A549 (cell line): Measurements from ENCODE around the gene RAD51B. TPM values are rescaled to one million over a fixed set of nuclear protein-coding genes. Genes with fewer than 3 reads are reported as not detected.

Source experiments
- ATAC-seq, 2 experiments: fragments of 200-7000 bp in 1 of 2; fragments of >200 bp in 1 of 2; cut with Nextera tagmentation in 1 of 2; cut with Tn5 transposase in 1 of 2; 3 replicates each; pipeline versions ENCODE4 v1.8.0 to v1.9.1; 2018 to 2020; ENCODE audit warnings: mild to moderate bottlenecking in 1 of 2, moderate library complexity in 1 of 2
- CTCF ChIA-PET: fragments of 300-600 bp; sonication (Branson Sonifier 250); formaldehyde crosslinking; extraction: SDS; loops from one replicate; lab custom pipeline; 2021; ENCODE audit warnings: antibody characterized with exemption, inconsistent platforms; lab: Yijun Ruan, JAX
- POLR2A ChIA-PET: fragments of 350-600 bp; formaldehyde crosslinking; extraction: SDS; loops from one replicate; lab custom pipeline; 2021; ENCODE audit warnings: antibody characterized with exemption, inconsistent platforms; lab: Yijun Ruan, JAX
- DNase-seq, 2 experiments: peaks; one replicate each; pipeline versions ENCODE4 v3.0.0 to v3.0.0-alpha.2; 2011 to 2016; ENCODE audit warnings: low read depth in 1 of 2, low spot score in 1 of 2
- FAIRE-seq: peaks from 2 replicates; lab custom pipeline; 2011; peaks lifted over from hg19 to GRCh38; lab: Jason Lieb, UNC
- H3K27ac ChIP-seq, 2 experiments: fragments of >200 bp; sonication (Bioruptor Twin); formaldehyde crosslinking; 3 replicates each; pipeline ENCODE4 v1.5.1; 2016 to 2017
- H3K4me1 ChIP-seq: fragments of >200 bp; sonication (Bioruptor Twin); formaldehyde crosslinking; 3 replicates; pipeline ENCODE4 v1.6.1; 2016
- H3K4me2 ChIP-seq: fragments of >200 bp; sonication (Bioruptor Twin); formaldehyde crosslinking; 3 replicates; pipeline ENCODE4 v1.6.1; 2016
- H3K4me3 ChIP-seq: fragments of >200 bp; sonication (Bioruptor Twin); formaldehyde crosslinking; 3 replicates; pipeline ENCODE4 v1.5.1; 2016
- H3K9me3 ChIP-seq: fragments of >200 bp; sonication (Bioruptor Twin); formaldehyde crosslinking; 3 replicates; pipeline ENCODE4 v1.6.1; 2016
- ATOH8 ChIP-seq: fragments of 250-450 bp; sonication (Bioruptor Pico); IDR thresholded peaks from 2 replicates; pipeline ENCODE4 v1.5.0; 2020; ENCODE audit warnings: low read depth, mild to moderate bottlenecking, moderate library complexity
- BHLHE40 ChIP-seq: IDR thresholded peaks from 2 replicates; pipeline ENCODE4 v1.6.1; 2012; ENCODE audit warnings: low read depth, low read length, inconsistent platforms
- E2F6 ChIP-seq: IDR thresholded peaks from 2 replicates; pipeline ENCODE4 v1.6.1; 2012; ENCODE audit warnings: low read depth, borderline replicate concordance
- EHF ChIP-seq: fragments of 250-450 bp; sonication (Bioruptor Pico); IDR thresholded peaks from 2 replicates; pipeline ENCODE4 v1.5.0; 2020; ENCODE audit warnings: mild to moderate bottlenecking
- EP300 ChIP-seq, 2 experiments: fragments of >200 bp; sonication (Bioruptor Twin); formaldehyde crosslinking; IDR thresholded peaks; 2 replicates in 1 of 2; 3 replicates in 1 of 2; pipeline ENCODE4 v1.6.1; 2016 to 2017
- FOSL2 ChIP-seq, 2 experiments: fragments of 450-650 bp in 1 of 2; fragments of >200 bp in 1 of 2; sonication (Bioruptor Twin) in 1 of 2; formaldehyde crosslinking; IDR thresholded peaks; 2 replicates each; pipeline versions ENCODE4 v1.5.0 to v1.6.1; 2016 to 2020; ENCODE audit warnings: mild to moderate bottlenecking in 1 of 2, moderate library complexity in 1 of 2
- HOXB13 ChIP-seq: fragments of 250-450 bp; sonication (Bioruptor Pico); IDR thresholded peaks from 2 replicates; pipeline ENCODE4 v1.5.0; 2020; ENCODE audit warnings: low read depth, mild to moderate bottlenecking, moderate library complexity
- HOXB5 ChIP-seq: fragments of 250-450 bp; sonication (Bioruptor Pico); IDR thresholded peaks from 2 replicates; pipeline ENCODE4 v1.5.0; 2020; ENCODE audit warnings: mild to moderate bottlenecking, moderate library complexity
- JUNB ChIP-seq: fragments of >200 bp; sonication (Bioruptor Twin); formaldehyde crosslinking; IDR thresholded peaks from 2 replicates; pipeline ENCODE4 v1.6.1; 2016
- MAFK ChIP-seq: fragments of 450-650 bp; IDR thresholded peaks from 2 replicates; pipeline ENCODE4 v1.6.1; 2014; ENCODE audit not compliant: partially characterized antibody
- MAX ChIP-seq: IDR thresholded peaks from 2 replicates; pipeline ENCODE4 v1.6.1; 2012
- NFE2L2 ChIP-seq: fragments of 150-350 bp; conservative IDR thresholded peaks from 2 replicates; pipeline ENCODE4 v1.6.1; 2014; ENCODE audit warnings: low read length
- PHF8 ChIP-seq: fragments of 200-600 bp; sonication (generic); IDR thresholded peaks from 2 replicates; pipeline ENCODE4 v1.6.1; 2016; ENCODE audit warnings: low read depth, mild to moderate bottlenecking, antibody characterized with exemption, moderate library complexity, borderline replicate concordance
- RARB ChIP-seq: fragments of 250-450 bp; sonication (Bioruptor Pico); IDR thresholded peaks from 2 replicates; pipeline ENCODE4 v1.8.0; 2021; ENCODE audit warnings: mild to moderate bottlenecking, moderate library complexity
- SREBF2 ChIP-seq: fragments of 450-650 bp; IDR thresholded peaks from 2 replicates; pipeline ENCODE4 v1.6.1; 2014; ENCODE audit warnings: mild to moderate bottlenecking, moderate library complexity
- USF2 ChIP-seq: fragments of 450-650 bp; IDR thresholded peaks from 2 replicates; pipeline ENCODE4 v1.6.1; 2014; ENCODE audit warnings: antibody characterized with exemption
- ZC3H11A ChIP-seq: fragments of 450-650 bp; IDR thresholded peaks from 2 replicates; pipeline ENCODE4 v1.6.1; 2014; ENCODE audit warnings: antibody characterized with exemption, mild to moderate bottlenecking
- ZFP36 ChIP-seq: fragments of 450-650 bp; IDR thresholded peaks from 2 replicates; pipeline ENCODE4 v1.6.1; 2014; ENCODE audit warnings: borderline replicate concordance; ENCODE audit not compliant: partially characterized antibody
- WGBS: methylation state at CpG from one replicate; pipeline ENCODE4 v1.1.6; 2017; ENCODE audit errors: missing lambda C conversion rate; 5-methylcytosine and 5-hydroxymethylcytosine counted together
- polyA plus RNA-seq, 4 experiments: library from polyadenylated mRNA; depleted of rRNA in 3 of 4; stranded (reverse); fragments of >200 nt; fragmentation: RNase III in 1 of 4; extraction: RNeasy Plus Mini Kit Qiagen cat#74134 plus additional on column Dnase treatment in 1 of 4; gene quantifications; 2 replicates in 3 of 4; 3 replicates in 1 of 4; pipeline ENCODE4 v1.2.3, GENCODE V29; 2011 to 2017

The RAD51B gene
- polyA plus RNA-seq, 2 of the 4 experiments (the other 2 are of a cell fraction): 7.2 to 10.8 TPM

- TF ChIP-seq USF2: no peak
Observed at GRCh38 chr14:68012871-68013270, 193.3 kb downstream of the RAD51B start (continued).

- DNase-seq: no peak
- no peak for ATAC-seq
- TF ChIP-seq ATOH8 (no peak), MAFK (peak; percentile 76)
- POLR2A ChIA-PET: no interaction called here
- Histone ChIP-seq H3K4me1 (peaks cover 63% of the 10 kb centered on the region), H3K4me3 (no peak overlapping the region), H3K4me2 (peak overlapping the region; percentile 76), H3K9me3 (peaks cover 4% of the 10 kb centered on the region; the same call in 1 of the 3 replicates), H3K27ac (peak overlapping the region; percentile 46 to 69; a peak in 4 of 6 replicates)
- CTCF ChIA-PET: no interaction called here
- 89% methylated on average over 2 of the region's 2 CpGs for WGBS
- peak; percentile 28 for FAIRE-seq
Observed at GRCh38 chr14:68013326-68013725, 193.7 kb downstream of the RAD51B start.

GRCh38 chr14:68014771-68015170, 195.2 kb downstream of the RAD51B start:
- CTCF ChIA-PET: no interaction called here
- ATAC-seq (no peak), FAIRE-seq (no peak)

GRCh38 chr14:68015356-68016254, 196.0 kb downstream of the RAD51B start:
- WGBS: 75% methylated on average over 12 of the region's 12 CpGs

More at GRCh38 chr14:68014771-68015170, 195.2 kb downstream of the RAD51B start:
- DNase-seq: no peak
- Histone ChIP-seq H3K9me3 (peaks cover 4% of the 10 kb centered on the region; the same call in 1 of the 3 replicates), H3K4me2 (no peak overlapping the region), H3K27ac (0 out of 6 replicates have a peak overlapping the region, but pooled peaks of 1 of the 2 experiments have one; percentile 37), H3K4me3 (no peak overlapping the region), H3K4me1 (peaks cover 66% of the 10 kb centered on the region)
- TF ChIP-seq SREBF2: no peak
- TF ChIP-seq HOXB13 (CRISPR knock-in tag): no peak
- no peak for TF ChIP-seq RARB (CRISPR knock-in tag)
- no peak for TF ChIP-seq FOSL2 (IDR thresholded peaks at IDR 0.05)
- no peak for TF ChIP-seq FOSL2 (CRISPR knock-in tag; IDR thresholded peaks at IDR 0.05)
- no peak for TF ChIP-seq ZC3H11A
- TF ChIP-seq JUNB: no peak
- TF ChIP-seq ZFP36: no peak
- TF ChIP-seq BHLHE40: no peak
- TF ChIP-seq NFE2L2: no peak
- TF ChIP-seq E2F6: no peak
- TF ChIP-seq HOXB5: no peak
- TF ChIP-seq MAX: no peak
- TF ChIP-seq PHF8: no peak
- TF ChIP-seq EHF (CRISPR knock-in tag): no peak
- TF ChIP-seq EP300 (IDR thresholded peaks at IDR 0.05): no peak
- 47% methylated on average over 2 of the region's 2 CpGs for WGBS
- POLR2A ChIA-PET: interaction anchor here (0.7 kb wide), 1 partner anchor 648 kb away, joined by 8 read pairs; no protein-coding TSS in a partner anchor

More at GRCh38 chr14:68015356-68016254, 196.0 kb downstream of the RAD51B start:
- ATAC-seq (no peak), DNase-seq (no peak), FAIRE-seq (no peak)
- H3K4me2 ChIP-seq: peak overlapping the region; percentile 19; the same call in 1 of the 3 replicates
- H3K27ac ChIP-seq: peak overlapping the region; percentile 3 to 57; a peak in 2 of 6 replicates
- POLR2A ChIA-PET: interaction anchor here (0.7 kb wide), 1 partner anchor 647 kb away, joined by 8 read pairs; no protein-coding TSS in a partner anchor
- CTCF ChIA-PET: no interaction called here
- no peak overlapping the region for H3K4me3 ChIP-seq
- H3K4me1 ChIP-seq: peaks cover 62% of the 10 kb centered on the region
- H3K9me3 ChIP-seq: peaks cover 4% of the 10 kb centered on the region; the same call in 1 of the 3 replicates
- TF ChIP-seq E2F6 (no peak), FOSL2 (IDR thresholded peaks at IDR 0.05) (no peak), FOSL2 (CRISPR knock-in tag; IDR thresholded peaks at IDR 0.05) (0 out of 2 replicates have a peak, but pooled peaks have one; percentile 15)
- TF ChIP-seq, all 56 proteins: peak for 1
